ENCODE data around the gene VPS37B. TPM values are rescaled to one million over a fixed set of nuclear protein-coding genes. Genes with fewer than 3 reads are reported as not detected.

The VPS37B gene
- total RNA-seq, 1 experiment from 2014 or later: 104 TPM

- Mint-ChIP-seq H3K27me3 (ENCODE audit: unreplicated experiment) (no peaks in the 10 kb centered on the region), H3K27ac (ENCODE audit: unreplicated experiment) (no peak overlapping the region), H3K36me3 (ENCODE audit: insufficient read depth, unreplicated experiment) (peaks cover 49% of the 10 kb centered on the region), H3K4me1 (ENCODE audit: low read depth, unreplicated experiment) (peaks cover 8% of the 10 kb centered on the region), H3K4me3 (ENCODE audit: low read depth, unreplicated experiment) (no peak overlapping the region), H3K9me3 (ENCODE audit: low read depth, unreplicated experiment) (no peaks in the 10 kb centered on the region)
- DNase-seq: no peak
- no TSS peak for BruUV-seq (replicated peaks)
- TF ChIP-seq CTCF (IDR thresholded peaks at IDR 0.05; ENCODE audit: unreplicated experiment): no peak
- CTCF ChIA-PET: no interaction called here
- intact Hi-C loops (cut with micrococcal nuclease; ENCODE audit: unreplicated experiment): no loop called here
These were observed 48.0 kb downstream of the VPS37B start for GRCh38 chr12:122847921-122848421.

- H3K4me1 Mint-ChIP-seq (ENCODE audit: low read depth, unreplicated experiment): peaks cover 13% of the 10 kb centered on the region
- DNase-seq: no peak
- H3K36me3 Mint-ChIP-seq (ENCODE audit: insufficient read depth, unreplicated experiment): peaks cover 44% of the 10 kb centered on the region
- no TSS peak for BruUV-seq (replicated peaks)
- intact Hi-C loops (cut with micrococcal nuclease; ENCODE audit: unreplicated experiment): no loop called here
- no peak overlapping the region for H3K4me3 Mint-ChIP-seq (ENCODE audit: low read depth, unreplicated experiment)
- H3K27ac Mint-ChIP-seq (ENCODE audit: unreplicated experiment): no peak overlapping the region
- CTCF ChIA-PET: no interaction called here
- TF ChIP-seq CTCF (IDR thresholded peaks at IDR 0.05; ENCODE audit: unreplicated experiment): no peak
- H3K9me3 Mint-ChIP-seq (ENCODE audit: low read depth, unreplicated experiment): no peaks in the 10 kb centered on the region
- no peaks in the 10 kb centered on the region for H3K27me3 Mint-ChIP-seq (ENCODE audit: unreplicated experiment)
These were observed 48.4 kb downstream of the VPS37B start for GRCh38 chr12:122847516-122847836.

- Mint-ChIP-seq H3K9me3 (ENCODE audit: low read depth, unreplicated experiment) (no peaks in the 10 kb centered on the region), H3K27me3 (ENCODE audit: unreplicated experiment) (no peaks in the 10 kb centered on the region), H3K4me3 (ENCODE audit: low read depth, unreplicated experiment) (no peak overlapping the region), H3K27ac (ENCODE audit: unreplicated experiment) (no peak overlapping the region), H3K36me3 (ENCODE audit: insufficient read depth, unreplicated experiment) (peaks cover 38% of the 10 kb centered on the region), H3K4me1 (ENCODE audit: low read depth, unreplicated experiment) (peaks cover 19% of the 10 kb centered on the region)
- BruUV-seq (replicated peaks): no TSS peak
- TF ChIP-seq CTCF (IDR thresholded peaks at IDR 0.05; ENCODE audit: unreplicated experiment): no peak
- intact Hi-C loops (cut with micrococcal nuclease; ENCODE audit: unreplicated experiment): no loop called here
- no peak for DNase-seq
- CTCF ChIA-PET: no interaction called here
These were observed 49.1 kb downstream of the VPS37B start for GRCh38 chr12:122846622-122847515.

- Mint-ChIP-seq H3K27me3 (ENCODE audit: unreplicated experiment) (no peaks in the 10 kb centered on the region), H3K4me3 (ENCODE audit: low read depth, unreplicated experiment) (no peak overlapping the region), H3K9me3 (ENCODE audit: low read depth, unreplicated experiment) (no peaks in the 10 kb centered on the region), H3K27ac (ENCODE audit: unreplicated experiment) (no peak overlapping the region), H3K36me3 (ENCODE audit: insufficient read depth, unreplicated experiment) (peaks cover 36% of the 10 kb centered on the region), H3K4me1 (ENCODE audit: low read depth, unreplicated experiment) (peaks cover 27% of the 10 kb centered on the region)
- no peak for TF ChIP-seq CTCF (IDR thresholded peaks at IDR 0.05; ENCODE audit: unreplicated experiment)
- CTCF ChIA-PET: interaction anchor here (0.6 kb wide), 1 partner anchor 112 kb away, joined by 7 read pairs; no protein-coding TSS in a partner anchor
- DNase-seq: no peak
- intact Hi-C loops (cut with micrococcal nuclease; ENCODE audit: unreplicated experiment): no loop called here
- no TSS peak for BruUV-seq (replicated peaks)
These were observed 49.9 kb downstream of the VPS37B start for GRCh38 chr12:122845865-122846621.
